ENCODE data around the gene CDON. TPM values are rescaled to one million over a fixed set of nuclear protein-coding genes. Genes with fewer than 3 reads are reported as not detected.

Gene CDON
- total RNA-seq, 1 donor from 2014 or later: 1.3 TPM

DNA sequence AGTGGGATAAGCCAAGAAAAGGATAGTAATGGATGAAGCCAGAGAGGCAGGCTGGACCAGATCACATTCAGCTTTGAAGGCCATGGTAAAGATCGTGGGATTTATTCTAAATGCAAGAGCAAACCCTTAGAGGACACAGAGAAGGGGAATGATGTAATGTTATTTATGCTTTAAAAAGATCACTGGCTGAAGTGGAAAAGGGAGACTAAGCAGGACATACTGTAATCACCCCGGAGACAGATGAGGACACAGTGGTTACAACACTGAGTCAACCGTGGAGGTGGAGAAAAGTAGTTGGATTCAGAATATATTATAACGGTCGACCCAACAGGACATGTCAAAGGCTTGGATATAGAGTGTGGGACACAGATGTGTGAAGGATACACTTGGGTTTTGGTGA lies 38.5 kb downstream of the CDON start:
- DNase-seq (ENCODE audit: low spot score): no peak
- intact Hi-C loops (cut with micrococcal nuclease): no loop called here
- H3K27me3 Mint-ChIP-seq (ENCODE audit: insufficient read depth): no peaks in the 10 kb centered on the region
- no peaks in the 10 kb centered on the region for H3K4me1 Mint-ChIP-seq (ENCODE audit: low read depth)
- no peak overlapping the region for H3K27ac Mint-ChIP-seq
- H3K36me3 Mint-ChIP-seq (ENCODE audit: low read depth): no peaks in the 10 kb centered on the region
- no peak overlapping the region for H3K4me3 Mint-ChIP-seq
- no peaks in the 10 kb centered on the region for H3K9me3 Mint-ChIP-seq

GRCh38 chr11:126012852-126013251 lies 49.8 kb downstream of the CDON start:
- no peaks in the 10 kb centered on the region for H3K4me1 Mint-ChIP-seq (ENCODE audit: low read depth)
- no peaks in the 10 kb centered on the region for H3K27me3 Mint-ChIP-seq (ENCODE audit: insufficient read depth)
- H3K36me3 Mint-ChIP-seq (ENCODE audit: low read depth): no peaks in the 10 kb centered on the region
- H3K27ac Mint-ChIP-seq: no peak overlapping the region
- H3K4me3 Mint-ChIP-seq: no peak overlapping the region
- no peaks in the 10 kb centered on the region for H3K9me3 Mint-ChIP-seq
- intact Hi-C loops (cut with micrococcal nuclease): loop anchor here (5.0 kb wide), 1 partner anchor 154 kb away; no protein-coding TSS in a partner anchor
- DNase-seq (ENCODE audit: low spot score): no peak

GRCh38 chr11:126011754-126012153 lies 50.9 kb downstream of the CDON start:
- DNase-seq (ENCODE audit: low spot score): no peak
- no peak overlapping the region for H3K27ac Mint-ChIP-seq
- no peaks in the 10 kb centered on the region for H3K9me3 Mint-ChIP-seq
- no peaks in the 10 kb centered on the region for H3K4me1 Mint-ChIP-seq (ENCODE audit: low read depth)
- no peak overlapping the region for H3K4me3 Mint-ChIP-seq
- no peaks in the 10 kb centered on the region for H3K27me3 Mint-ChIP-seq (ENCODE audit: insufficient read depth)
- H3K36me3 Mint-ChIP-seq (ENCODE audit: low read depth): no peaks in the 10 kb centered on the region
- intact Hi-C loops (cut with micrococcal nuclease): loop anchor here (5.0 kb wide), 1 partner anchor 156 kb away; no protein-coding TSS in a partner anchor

- H3K27ac Mint-ChIP-seq: no peak overlapping the region
- H3K4me1 Mint-ChIP-seq (ENCODE audit: low read depth): no peaks in the 10 kb centered on the region
- no peaks in the 10 kb centered on the region for H3K27me3 Mint-ChIP-seq (ENCODE audit: insufficient read depth)
- no peak for DNase-seq (ENCODE audit: low spot score)
- intact Hi-C loops (cut with micrococcal nuclease): loop anchor here (5.0 kb wide), 1 partner anchor 156 kb away; no protein-coding TSS in a partner anchor
- H3K36me3 Mint-ChIP-seq (ENCODE audit: low read depth): no peaks in the 10 kb centered on the region
- H3K4me3 Mint-ChIP-seq: no peak overlapping the region
- H3K9me3 Mint-ChIP-seq: no peaks in the 10 kb centered on the region
These were observed 51.4 kb downstream of the CDON start for GRCh38 chr11:126011265-126011664.

DNA sequence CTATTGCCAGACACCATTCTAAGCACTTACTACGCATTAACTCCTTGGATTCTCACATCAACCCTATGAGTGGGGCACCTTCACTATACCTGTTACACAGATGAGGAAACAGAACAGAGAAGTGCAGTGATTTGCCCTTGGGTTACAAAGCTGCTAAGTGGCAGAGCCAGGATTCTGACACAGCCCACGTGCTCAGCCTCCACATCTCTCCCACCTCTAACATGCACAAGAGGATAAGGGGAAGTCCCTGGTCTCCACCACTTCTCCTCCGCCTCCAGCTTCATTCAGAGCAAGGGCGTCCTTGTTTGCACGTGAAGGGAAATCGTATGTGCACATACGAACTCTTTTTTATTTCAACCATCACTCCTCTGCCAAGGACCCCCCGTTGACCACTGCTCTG lies 53.7 kb downstream of the CDON start:
- DNase-seq (ENCODE audit: low spot score): no peak
- no peaks in the 10 kb centered on the region for H3K27me3 Mint-ChIP-seq (ENCODE audit: insufficient read depth)
- H3K36me3 Mint-ChIP-seq (ENCODE audit: low read depth): no peaks in the 10 kb centered on the region
- H3K4me3 Mint-ChIP-seq: no peak overlapping the region
- no peaks in the 10 kb centered on the region for H3K9me3 Mint-ChIP-seq
- intact Hi-C loops (cut with micrococcal nuclease): no loop called here
- no peaks in the 10 kb centered on the region for H3K4me1 Mint-ChIP-seq (ENCODE audit: low read depth)
- no peak overlapping the region for H3K27ac Mint-ChIP-seq

DNA sequence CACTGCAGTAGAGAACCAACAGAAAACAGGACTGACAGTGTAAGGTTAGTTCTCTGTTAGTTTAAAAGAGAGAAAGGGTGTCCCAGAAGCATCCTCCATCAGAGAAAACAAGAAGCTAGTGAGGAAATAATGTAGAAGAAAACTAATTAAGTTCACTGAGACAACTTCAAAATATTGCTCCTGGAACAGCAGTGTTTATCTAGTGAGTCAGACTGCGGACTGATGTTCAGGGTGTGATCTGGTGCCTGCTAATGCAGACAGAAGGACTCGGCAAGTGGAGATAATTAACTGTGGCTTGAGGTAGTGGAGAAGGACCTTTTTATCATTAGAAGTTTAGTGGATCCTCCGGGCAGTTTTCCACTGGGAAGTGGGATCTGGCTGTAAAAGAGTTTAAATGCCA lies 55.4 kb downstream of the CDON start:
- Mint-ChIP-seq H3K27me3 (ENCODE audit: insufficient read depth) (no peaks in the 10 kb centered on the region), H3K27ac (no peak overlapping the region), H3K4me3 (no peak overlapping the region), H3K4me1 (ENCODE audit: low read depth) (no peaks in the 10 kb centered on the region), H3K36me3 (ENCODE audit: low read depth) (no peaks in the 10 kb centered on the region), H3K9me3 (no peaks in the 10 kb centered on the region)
- intact Hi-C loops (cut with micrococcal nuclease): no loop called here
- DNase-seq (ENCODE audit: low spot score): no peak

- no peak overlapping the region for H3K4me3 Mint-ChIP-seq
- H3K27ac Mint-ChIP-seq: no peak overlapping the region
- no peaks in the 10 kb centered on the region for H3K9me3 Mint-ChIP-seq
- intact Hi-C loops (cut with micrococcal nuclease): no loop called here
- peaks cover 1% of the 10 kb centered on the region for H3K27me3 Mint-ChIP-seq (ENCODE audit: insufficient read depth)
- no peaks in the 10 kb centered on the region for H3K36me3 Mint-ChIP-seq (ENCODE audit: low read depth)
- DNase-seq (ENCODE audit: low spot score): no peak
- H3K4me1 Mint-ChIP-seq (ENCODE audit: low read depth): no peaks in the 10 kb centered on the region
These were observed 56.6 kb downstream of the CDON start for GRCh38 chr11:126006068-126006467.

DNA sequence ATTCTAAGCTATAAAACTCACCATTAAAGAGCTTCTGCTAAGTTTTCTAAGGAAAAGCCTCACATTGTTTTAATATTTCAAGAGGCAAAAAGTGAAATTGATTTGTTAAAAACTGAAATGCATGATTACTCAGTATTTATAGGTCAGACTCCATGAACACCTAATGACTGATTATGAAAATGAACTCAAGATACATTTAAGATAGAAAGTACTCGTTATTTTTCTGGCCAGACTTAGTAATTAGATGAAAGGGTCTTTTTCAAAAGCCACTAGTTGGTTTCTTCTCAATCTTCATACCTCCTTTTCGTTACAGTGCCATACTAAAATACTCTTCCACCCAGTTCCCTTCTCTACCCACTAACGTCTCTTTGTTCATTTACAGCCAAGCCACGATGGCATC lies 60.5 kb downstream of the CDON start:
- no peak overlapping the region for H3K4me3 Mint-ChIP-seq
- DNase-seq (ENCODE audit: low spot score): no peak
- no peaks in the 10 kb centered on the region for H3K9me3 Mint-ChIP-seq
- H3K36me3 Mint-ChIP-seq (ENCODE audit: low read depth): no peaks in the 10 kb centered on the region
- H3K4me1 Mint-ChIP-seq (ENCODE audit: low read depth): no peaks in the 10 kb centered on the region
- peaks cover 1% of the 10 kb centered on the region for H3K27me3 Mint-ChIP-seq (ENCODE audit: insufficient read depth)
- H3K27ac Mint-ChIP-seq: no peak overlapping the region
- intact Hi-C loops (cut with micrococcal nuclease): no loop called here

DNA sequence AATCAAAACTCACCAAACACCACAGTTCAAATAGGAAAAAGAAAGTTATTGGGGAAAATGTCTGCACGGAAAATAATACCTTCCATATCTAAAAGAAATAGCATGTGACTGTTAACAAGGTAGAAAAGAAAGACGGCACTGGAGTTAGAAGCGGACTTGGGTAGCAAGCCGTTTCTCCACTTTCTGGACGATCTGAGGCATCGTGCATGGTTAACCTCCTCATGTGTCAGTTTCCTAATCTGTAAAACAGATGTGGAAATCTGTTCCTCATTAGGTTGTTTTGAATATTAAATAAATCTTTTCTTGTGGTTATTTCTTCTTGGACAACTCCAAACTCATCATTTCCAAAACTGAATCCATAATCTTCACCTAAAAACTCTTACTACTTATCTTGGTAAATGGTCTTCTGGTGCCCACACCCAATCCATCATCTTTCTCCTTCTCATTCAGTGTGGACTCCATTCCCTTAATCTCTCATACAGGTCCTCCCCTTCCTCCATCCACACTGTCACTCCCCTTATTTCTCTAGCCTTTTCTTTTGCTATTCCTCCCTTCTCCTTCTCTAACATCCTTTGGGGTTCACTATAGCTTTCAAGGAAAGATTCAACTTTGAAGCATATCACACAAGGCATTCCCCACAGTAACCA lies 63.3 kb downstream of the CDON start:
- no peak overlapping the region for H3K4me3 Mint-ChIP-seq
- no peak for DNase-seq (ENCODE audit: low spot score)
- H3K9me3 Mint-ChIP-seq: no peaks in the 10 kb centered on the region
- peaks cover 11% of the 10 kb centered on the region for H3K4me1 Mint-ChIP-seq (ENCODE audit: low read depth)
- peaks cover 1% of the 10 kb centered on the region for H3K27me3 Mint-ChIP-seq (ENCODE audit: insufficient read depth)
- H3K36me3 Mint-ChIP-seq (ENCODE audit: low read depth): no peaks in the 10 kb centered on the region
- intact Hi-C loops (cut with micrococcal nuclease): loop anchor here (5.0 kb wide), 1 partner anchor 63 kb away; the partner anchor contains the start of gene CDON
- H3K27ac Mint-ChIP-seq: no peak overlapping the region

- no peak for DNase-seq (ENCODE audit: low spot score)
- Mint-ChIP-seq H3K9me3 (no peaks in the 10 kb centered on the region), H3K36me3 (ENCODE audit: low read depth) (no peaks in the 10 kb centered on the region), H3K4me3 (no peak overlapping the region), H3K27ac (no peak overlapping the region), H3K4me1 (ENCODE audit: low read depth) (peaks cover 11% of the 10 kb centered on the region), H3K27me3 (ENCODE audit: insufficient read depth) (peaks cover 1% of the 10 kb centered on the region)
- intact Hi-C loops (cut with micrococcal nuclease): loop anchor here (5.0 kb wide), 1 partner anchor 64 kb away; the partner anchor contains the start of gene CDON
These were observed 64.4 kb downstream of the CDON start for GRCh38 chr11:125998267-125998666.

GRCh38 chr11:125995313-125995712 lies 67.4 kb downstream of the CDON start:
- no peaks in the 10 kb centered on the region for H3K9me3 Mint-ChIP-seq
- H3K4me3 Mint-ChIP-seq: no peak overlapping the region
- DNase-seq (ENCODE audit: low spot score): no peak
- intact Hi-C loops (cut with micrococcal nuclease): loop anchor here (5.0 kb wide), 1 partner anchor 67 kb away; the partner anchor contains the start of gene CDON
- no peak overlapping the region for H3K27ac Mint-ChIP-seq
- H3K27me3 Mint-ChIP-seq (ENCODE audit: insufficient read depth): no peaks in the 10 kb centered on the region
- peaks cover 11% of the 10 kb centered on the region for H3K4me1 Mint-ChIP-seq (ENCODE audit: low read depth)
- H3K36me3 Mint-ChIP-seq (ENCODE audit: low read depth): no peaks in the 10 kb centered on the region

GRCh38 chr11:125994509-125994908 lies 68.2 kb downstream of the CDON start:
- no peak for DNase-seq (ENCODE audit: low spot score)
- Mint-ChIP-seq H3K4me1 (ENCODE audit: low read depth) (peaks cover 11% of the 10 kb centered on the region), H3K4me3 (no peak overlapping the region), H3K27ac (no peak overlapping the region), H3K9me3 (no peaks in the 10 kb centered on the region), H3K27me3 (ENCODE audit: insufficient read depth) (no peaks in the 10 kb centered on the region), H3K36me3 (ENCODE audit: low read depth) (no peaks in the 10 kb centered on the region)
- intact Hi-C loops (cut with micrococcal nuclease): no loop called here

DNA sequence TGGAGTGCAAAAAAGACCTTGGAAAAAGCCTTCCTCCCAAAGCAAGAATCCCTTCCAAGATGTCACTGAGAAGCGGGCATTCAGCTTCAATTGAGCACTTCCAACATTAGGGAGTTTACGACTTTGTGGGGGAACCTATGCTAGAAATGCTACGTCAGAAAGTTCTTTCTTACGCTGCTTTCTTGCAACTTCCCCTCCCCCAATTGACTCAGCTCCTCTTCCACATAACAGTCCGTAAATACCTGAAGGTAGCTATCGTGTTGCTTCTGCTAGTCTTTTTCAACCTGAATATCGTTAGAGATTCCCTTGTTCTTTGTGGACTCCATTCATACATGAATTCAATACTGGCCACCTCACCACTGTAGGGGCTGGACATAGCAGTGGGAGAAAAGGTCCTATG lies 69.8 kb downstream of the CDON start:
- intact Hi-C loops (cut with micrococcal nuclease): no loop called here
- no peak for DNase-seq (ENCODE audit: low spot score)
- no peaks in the 10 kb centered on the region for H3K36me3 Mint-ChIP-seq (ENCODE audit: low read depth)
- no peak overlapping the region for H3K4me3 Mint-ChIP-seq
- no peaks in the 10 kb centered on the region for H3K9me3 Mint-ChIP-seq
- peaks cover 11% of the 10 kb centered on the region for H3K4me1 Mint-ChIP-seq (ENCODE audit: low read depth)
- peaks cover 2% of the 10 kb centered on the region for H3K27me3 Mint-ChIP-seq (ENCODE audit: insufficient read depth)
- H3K27ac Mint-ChIP-seq: no peak overlapping the region

GRCh38 chr11:125990244-125990643 lies 72.4 kb downstream of the CDON start:
- Mint-ChIP-seq H3K9me3 (no peaks in the 10 kb centered on the region), H3K4me3 (no peak overlapping the region), H3K27me3 (ENCODE audit: insufficient read depth) (peaks cover 2% of the 10 kb centered on the region), H3K4me1 (ENCODE audit: low read depth) (peaks cover 5% of the 10 kb centered on the region), H3K36me3 (ENCODE audit: low read depth) (no peaks in the 10 kb centered on the region), H3K27ac (no peak overlapping the region)
- DNase-seq (ENCODE audit: low spot score): no peak
- intact Hi-C loops (cut with micrococcal nuclease): no loop called here

Measured in activated T-helper 1 cell treated with anti-CD3 and anti-CD28 coated beads, Interleukin-12 subunit alpha, Interleukin-12 subunit beta, Interleukin-2, Interleukin-4 antibody, amounts not matched to agents 30 ng/mL and 10 ng/mL and 1 ng/mL, durations not matched to agents 14 hours and 24 hours and 36 hours (primary cell).